Measurements from ENCODE around the gene NR1D1.

NR1D1 gene

GRCh38 chr17:40061609-40062038, 38.8 kb downstream of the NR1D1 start:
- no peak for DNase-seq

- DNase-seq = no peak
These were observed 39.3 kb downstream of the NR1D1 start for GRCh38 chr17:40060887-40061608.

GRCh38 chr17:40059729-40060475, 40.5 kb downstream of the NR1D1 start:
- no peak for DNase-seq

- DNase-seq = no peak
These were observed 41.5 kb downstream of the NR1D1 start for GRCh38 chr17:40058865-40059264.

GRCh38 chr17:40058186-40058784, 42.1 kb downstream of the NR1D1 start:
- DNase-seq = no peak

- no peak for DNase-seq
These were observed 43.9 kb downstream of the NR1D1 start for GRCh38 chr17:40056379-40057015.

All from SW 1271 (cell line).